Transverse colon (tissue), 4 donors: ENCODE measurements around the gene BCOR. TPM values are rescaled to one million over a fixed set of nuclear protein-coding genes. Genes with fewer than 3 reads are reported as not detected.
A peak's percentile ranks its signal among the peaks of the same experiment; 100 is the strongest.

Experiments used
- DNase-seq: peaks from one replicate; pipeline ENCODE4 v3.0.0-alpha.2; 2019
- H3K27ac ChIP-seq, 4 donors: fragments of 200-600 bp; sonication (generic); 2 replicates each; pipeline ENCODE4 v1.5.1; 2016 to 2018; ENCODE audit warnings: inconsistent platforms in 4 of 4
- H3K27me3 ChIP-seq: fragments of 200-600 bp; sonication (generic); 2 replicates; pipeline ENCODE4 v1.5.1; 2017; ENCODE audit warnings: inconsistent platforms
- H3K36me3 ChIP-seq, 4 donors: fragments of 200-600 bp; sonication (generic); 2 replicates each; pipeline ENCODE4 v1.5.1; 2017 to 2019; ENCODE audit warnings: inconsistent platforms in 4 of 4
- H3K4me1 ChIP-seq, 4 donors: fragments of 200-600 bp; sonication (generic); 2 replicates each; pipeline ENCODE4 v1.5.1; 2017 to 2020; ENCODE audit warnings: inconsistent platforms in 4 of 4
- H3K4me3 ChIP-seq, 4 donors: fragments of 200-600 bp; sonication (generic); 1 replicate in 1 of 4; 2 replicates in 3 of 4; pipeline versions ENCODE4 v1.5.1 to v1.6.1; 2017 to 2019; ENCODE audit warnings: inconsistent platforms in 4 of 4
- H3K9me3 ChIP-seq, 2 donors: fragments of 200-600 bp; sonication (generic); 2 replicates each; pipeline ENCODE4 v1.5.1; 2017 to 2019; ENCODE audit warnings: inconsistent platforms in 2 of 2
- CTCF ChIP-seq, 5 experiments: fragments of 200-600 bp in 3 of 5; fragments of 450-650 bp in 2 of 5; sonication (generic) in 3 of 5; IDR thresholded peaks; 1 replicate in 2 of 5; 2 replicates in 3 of 5; pipeline ENCODE4 v1.5.1; 2016 to 2017; ENCODE audit warnings: antibody characterized with exemption in 5 of 5, inconsistent platforms in 3 of 5, mild to moderate bottlenecking in 2 of 5, moderate library complexity in 1 of 5
- EP300 ChIP-seq: sonication (generic); formaldehyde crosslinking; IDR thresholded peaks from one replicate; pipeline ENCODE4 v1.6.1; 2017; ENCODE audit warnings: antibody characterized with exemption, low read depth
- POLR2A ChIP-seq: fragments of 450-650 bp; IDR thresholded peaks from one replicate; pipeline ENCODE4 v1.6.1; 2016; ENCODE audit warnings: antibody characterized with exemption, mild to moderate bottlenecking, moderate library complexity
- POLR2AphosphoS5 ChIP-seq, 3 donors: sonication (generic); formaldehyde crosslinking; IDR thresholded peaks; one replicate each; pipeline ENCODE4 v1.6.1; 2016; ENCODE audit warnings: antibody characterized with exemption in 3 of 3
- WGBS, 2 donors: methylation state at CpG; one replicate each; pipeline ENCODE4 v1.1.5; 2018; ENCODE audit warnings: low coverage in 1 of 2; 5-methylcytosine and 5-hydroxymethylcytosine counted together
- in situ Hi-C, 4 donors: fragments of 200-750 bp; cut with MboI; loops; one replicate each; pipeline versions ENCODE4 v1.15.0 to v1.15.1; 2017; ENCODE audit warnings: low sequenced_read_pairs in 3 of 4, low pct_ligation_motif_present in 1 of 4, low pct_unique_long_range_greater_than_20kb in 1 of 4
- intact Hi-C: fragments of 100-400 bp; cut with DNase I; formaldehyde crosslinking; loops from one replicate; pipeline ENCODE4 v1.15.1; 2023; ENCODE audit warnings: low total_unique reads
- total RNA-seq, 4 donors: library from RNA; depleted of rRNA; stranded (reverse); fragments of >200 nt; gene quantifications; one replicate each; pipeline ENCODE4 v1.1.0, GENCODE V29; 2016

BCOR gene
- total RNA-seq, 4 donors from 2014 or later = 17.9 to 27.8 (median 20.4) TPM

GRCh38 chrX:40087425-40088298, 10.1 kb downstream of the BCOR start:
- Histone ChIP-seq H3K9me3 (no peaks in the 10 kb centered on the region), H3K36me3 (no peaks in the 10 kb centered on the region), H3K27ac (peak overlapping the region; percentile 59 to 83 (median 72)), H3K4me3 (no peak overlapping the region), H3K27me3 (no peaks in the 10 kb centered on the region), H3K4me1 (peaks cover 20 to 93% (median 58%) of the 10 kb centered on the region in 4 donors)
- no peak for DNase-seq
- TF ChIP-seq CTCF (IDR thresholded peaks at IDR 0.05) (no peak), EP300 (no peak), POLR2AphosphoS5 (IDR thresholded peaks at IDR 0.05) (no peak), POLR2A (no peak)
- 42 to 66% methylated on average over 4 to 13 of the region's 13 CpGs for WGBS, 2 donors
- intact Hi-C loops (no loop called here), in situ Hi-C loops (loop anchor here in 1 of 4 donors (10.0 kb wide), 1 partner anchor 53 kb away; no protein-coding TSS in a partner anchor)

- no peaks in the 10 kb centered on the region for H3K27me3 ChIP-seq
- intact Hi-C loops = no loop called here
- in situ Hi-C loops = loop anchor here in 1 of 4 donors (10.0 kb wide), 1 partner anchor 52 kb away; no protein-coding TSS in a partner anchor
- 42 to 50% methylated on average over 1 to 30 of the region's 30 CpGs for WGBS, 2 donors
- H3K4me1 ChIP-seq = peaks cover 23 to 93% (median 59%) of the 10 kb centered on the region in 4 donors
- H3K9me3 ChIP-seq = no peaks in the 10 kb centered on the region
- no peaks in the 10 kb centered on the region for H3K36me3 ChIP-seq
- no peak for DNase-seq
- TF ChIP-seq CTCF (IDR thresholded peaks at IDR 0.05) = no peak
- TF ChIP-seq POLR2A = no peak
- peak; percentile 32 to 50 (median 35) for TF ChIP-seq POLR2AphosphoS5 (IDR thresholded peaks at IDR 0.05)
- no peak overlapping the region for H3K4me3 ChIP-seq
- peak overlapping the region; percentile 59 to 83 (median 72) for H3K27ac ChIP-seq
Observed at GRCh38 chrX:40086569-40087335, 11.0 kb downstream of the BCOR start.

- peak overlapping the region; percentile 59 to 83 (median 72) for H3K27ac ChIP-seq
- in situ Hi-C loops (loop anchor here in 1 of 4 donors (10.0 kb wide), 1 partner anchor 51 kb away; no protein-coding TSS in a partner anchor), intact Hi-C loops (no loop called here)
- no peaks in the 10 kb centered on the region for H3K36me3 ChIP-seq
- whole genome bisulfite sequencing, 2 donors = 37% methylated on average over 6 of the region's 6 CpGs; no CpG with 5 or more reads in 1 of the 2 donors
- H3K4me1 ChIP-seq = peaks cover 18 to 90% (median 51%) of the 10 kb centered on the region in 4 donors
- DNase-seq = no peak
- no peaks in the 10 kb centered on the region for H3K9me3 ChIP-seq
- H3K4me3 ChIP-seq = no peak overlapping the region
- TF ChIP-seq EP300 (no peak), POLR2A (no peak), CTCF (IDR thresholded peaks at IDR 0.05) (no peak), POLR2AphosphoS5 (IDR thresholded peaks at IDR 0.05) (no peak)
- no peaks in the 10 kb centered on the region for H3K27me3 ChIP-seq
Observed at GRCh38 chrX:40085714-40086113, 12.0 kb downstream of the BCOR start.

DNA sequence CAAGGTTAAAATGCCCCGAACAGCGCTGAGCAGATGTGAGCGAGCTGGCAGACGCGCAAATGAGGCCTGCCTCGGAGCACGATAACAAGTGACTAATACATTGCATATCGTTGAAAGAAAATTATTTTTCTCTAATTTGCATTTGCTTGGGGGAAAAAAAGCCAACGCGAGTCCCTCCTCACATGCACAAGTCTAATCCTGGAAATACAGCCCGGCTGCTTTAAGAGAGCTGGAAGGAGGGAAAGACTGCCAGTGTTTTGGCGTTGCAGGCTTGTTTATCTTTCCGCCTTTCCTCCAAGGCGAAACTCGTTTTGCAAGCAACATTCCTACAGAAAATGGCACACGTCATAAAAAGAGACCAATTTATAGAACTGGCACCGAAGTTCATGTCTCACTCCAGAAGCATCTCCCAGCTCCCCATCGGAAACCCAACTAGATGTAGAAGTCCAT, 12.6 kb downstream of the BCOR start:
- in situ Hi-C loops = loop anchor here in 1 of 4 donors (10.0 kb wide), 1 partner anchor 50 kb away; no protein-coding TSS in a partner anchor
- no peaks in the 10 kb centered on the region for H3K27me3 ChIP-seq
- no peak for DNase-seq
- H3K4me1 ChIP-seq = peaks cover 16 to 84% (median 48%) of the 10 kb centered on the region in 4 donors
- peak overlapping the region; percentile 59 to 83 (median 72) for H3K27ac ChIP-seq
- H3K36me3 ChIP-seq = no peaks in the 10 kb centered on the region
- TF ChIP-seq POLR2AphosphoS5 (IDR thresholded peaks at IDR 0.05) (no peak), CTCF (IDR thresholded peaks at IDR 0.05) (no peak), POLR2A (no peak), EP300 (no peak)
- intact Hi-C loops = no loop called here
- no peaks in the 10 kb centered on the region for H3K9me3 ChIP-seq
- no peak overlapping the region for H3K4me3 ChIP-seq
- WGBS, 2 donors = 37 to 40% methylated on average over 5 to 18 of the region's 18 CpGs
